Activated CD4-positive, alpha-beta T cell treated with anti-CD3 and anti-CD28 coated beads, Interleukin-2, amount 10 ng/mL, durations not matched to agents 24 days and 14 days (primary cell): Measurements from ENCODE around the gene BCL6. TPM values are rescaled to one million over a fixed set of nuclear protein-coding genes. Genes with fewer than 3 reads are reported as not detected.

Experiments
- DNase-seq: peaks from one replicate; pipeline ENCODE4 v3.0.0; 2022
- H3K27ac Mint-ChIP-seq: one replicate; pipeline ENCODE4 v1.8.0; 2022; ENCODE audit warnings: mild to moderate bottlenecking, mixed read lengths
- H3K27me3 Mint-ChIP-seq: one replicate; pipeline ENCODE4 v1.8.0; 2022; ENCODE audit warnings: mixed read lengths
- H3K36me3 Mint-ChIP-seq: one replicate; pipeline ENCODE4 v1.8.0; 2022; ENCODE audit warnings: low read depth, mild to moderate bottlenecking, mixed read lengths
- H3K4me1 Mint-ChIP-seq: one replicate; pipeline ENCODE4 v1.8.0; 2021; ENCODE audit warnings: mixed read lengths
- H3K4me3 Mint-ChIP-seq: one replicate; pipeline ENCODE4 v1.8.0; 2022; ENCODE audit warnings: mild to moderate bottlenecking, moderate library complexity, mixed read lengths
- H3K9me3 Mint-ChIP-seq: one replicate; pipeline ENCODE4 v1.8.0; 2021; ENCODE audit warnings: mixed read lengths
- intact Hi-C: fragments of 100-400 bp; cut with micrococcal nuclease; formaldehyde crosslinking; loops from one replicate; pipeline ENCODE4 v1.15.1; 2023
- total RNA-seq: library from RNA; stranded (reverse); gene quantifications from 2 replicates; pipeline ENCODE4 v1.2.3, GENCODE V29; 2022

The BCL6 gene
- total RNA-seq, 1 donor from 2014 or later, result 41.7 TPM

GRCh38 chr3:187739561-187740332 lies 5.5 kb downstream of the BCL6 start:
- Mint-ChIP-seq H3K36me3 (peaks cover 26% of the 10 kb centered on the region), H3K4me1 (peaks cover 48% of the 10 kb centered on the region), H3K27ac (peak overlapping the region; percentile 99)

GRCh38 chr3:187739094-187739560 lies 6.1 kb downstream of the BCL6 start:
- Mint-ChIP-seq H3K4me3 (peak overlapping the region; percentile 98), H3K27me3 (no peaks in the 10 kb centered on the region), H3K27ac (peak overlapping the region; percentile 99), H3K4me1 (peaks cover 51% of the 10 kb centered on the region), H3K9me3 (no peaks in the 10 kb centered on the region), H3K36me3 (peaks cover 25% of the 10 kb centered on the region)
- DNase-seq, result peak; percentile 82
- intact Hi-C loops, result loop anchor here (1.0 to 2.0 kb wide), 3 partner anchors 846 to 1409 kb away; no protein-coding TSS in a partner anchor

More at GRCh38 chr3:187739561-187740332, 5.5 kb downstream of the BCL6 start:
- no peaks in the 10 kb centered on the region for H3K27me3 Mint-ChIP-seq
- H3K9me3 Mint-ChIP-seq, result no peaks in the 10 kb centered on the region
- DNase-seq, result peak; percentile 95
- peak overlapping the region; percentile 98 for H3K4me3 Mint-ChIP-seq
- intact Hi-C loops, result loop anchor here (1.0 to 10.0 kb wide), 6 partner anchors 845 to 1585 kb away; no protein-coding TSS in a partner anchor

- DNase-seq, result peak; percentile 92
- H3K9me3 Mint-ChIP-seq, result no peaks in the 10 kb centered on the region
- peaks cover 24% of the 10 kb centered on the region for H3K36me3 Mint-ChIP-seq
- intact Hi-C loops, result loop anchor here (1.0 to 2.0 kb wide), 6 partner anchors 846 to 1410 kb away; no protein-coding TSS in a partner anchor
- peak overlapping the region; percentile 98 for H3K4me3 Mint-ChIP-seq
- H3K4me1 Mint-ChIP-seq, result peaks cover 51% of the 10 kb centered on the region
- H3K27ac Mint-ChIP-seq, result peak overlapping the region; percentile 99
- H3K27me3 Mint-ChIP-seq, result no peaks in the 10 kb centered on the region
These were observed 6.8 kb downstream of the BCL6 start for GRCh38 chr3:187738331-187739093.

GRCh38 chr3:187738071-187738330 lies 7.3 kb downstream of the BCL6 start:
- H3K4me1 Mint-ChIP-seq, result peaks cover 51% of the 10 kb centered on the region
- intact Hi-C loops, result loop anchor here (1.0 to 2.0 kb wide), 4 partner anchors 847 to 1406 kb away; no protein-coding TSS in a partner anchor
- no peaks in the 10 kb centered on the region for H3K9me3 Mint-ChIP-seq
- peak overlapping the region; percentile 98 for H3K4me3 Mint-ChIP-seq
- H3K27ac Mint-ChIP-seq, result peak overlapping the region; percentile 99
- DNase-seq, result no peak
- H3K27me3 Mint-ChIP-seq, result no peaks in the 10 kb centered on the region
- H3K36me3 Mint-ChIP-seq, result peaks cover 29% of the 10 kb centered on the region

DNA sequence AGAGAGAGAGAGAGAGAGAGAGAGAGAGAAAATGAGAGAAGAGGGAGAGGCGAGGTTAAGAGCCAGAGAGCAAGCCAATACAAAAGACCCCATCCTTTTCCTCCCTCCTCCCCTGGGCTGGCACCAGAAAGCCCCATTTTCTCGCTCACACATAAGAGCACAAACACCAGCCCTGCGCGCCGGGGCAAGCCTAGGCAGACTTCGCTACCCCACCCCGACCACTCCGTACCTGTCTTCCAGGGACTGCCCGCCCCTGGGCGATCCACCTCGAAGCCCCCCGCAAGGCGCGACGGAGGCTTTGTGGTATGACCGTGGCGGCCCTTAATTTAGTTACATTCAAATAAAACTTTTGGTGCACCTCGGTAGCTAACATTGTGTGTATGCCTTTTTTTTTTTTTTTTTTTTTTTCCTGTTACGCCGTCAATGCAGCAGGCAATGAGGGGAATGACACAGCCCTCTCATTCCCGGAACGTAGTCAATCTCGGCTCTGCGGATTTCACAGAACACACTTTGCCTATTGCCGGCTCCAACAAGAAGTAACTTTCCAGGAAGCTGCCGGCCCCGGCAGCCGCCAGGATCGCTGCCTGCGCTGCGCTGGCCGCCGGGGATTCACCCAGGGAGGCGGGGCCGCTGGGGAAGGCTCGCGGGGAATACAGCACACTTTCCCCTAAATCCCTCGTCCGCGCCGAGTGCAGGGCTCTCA lies 7.7 kb downstream of the BCL6 start:
- Mint-ChIP-seq H3K4me3 (peak overlapping the region; percentile 98), H3K27ac (peak overlapping the region; percentile 99), H3K4me1 (peaks cover 51% of the 10 kb centered on the region), H3K9me3 (no peaks in the 10 kb centered on the region), H3K36me3 (peaks cover 32% of the 10 kb centered on the region), H3K27me3 (no peaks in the 10 kb centered on the region)
- DNase-seq, result peak; percentile 87
- intact Hi-C loops, result loop anchor here (1.0 to 2.0 kb wide), 4 partner anchors 847 to 1407 kb away; no protein-coding TSS in a partner anchor

GRCh38 chr3:187737006-187737367 lies 8.3 kb downstream of the BCL6 start:
- intact Hi-C loops, result no loop called here
- H3K27me3 Mint-ChIP-seq, result no peaks in the 10 kb centered on the region
- peak overlapping the region; percentile 98 for H3K4me3 Mint-ChIP-seq
- DNase-seq, result no peak
- no peaks in the 10 kb centered on the region for H3K9me3 Mint-ChIP-seq
- peaks cover 33% of the 10 kb centered on the region for H3K36me3 Mint-ChIP-seq
- peaks cover 49% of the 10 kb centered on the region for H3K4me1 Mint-ChIP-seq
- H3K27ac Mint-ChIP-seq, result peak overlapping the region; percentile 68

DNA sequence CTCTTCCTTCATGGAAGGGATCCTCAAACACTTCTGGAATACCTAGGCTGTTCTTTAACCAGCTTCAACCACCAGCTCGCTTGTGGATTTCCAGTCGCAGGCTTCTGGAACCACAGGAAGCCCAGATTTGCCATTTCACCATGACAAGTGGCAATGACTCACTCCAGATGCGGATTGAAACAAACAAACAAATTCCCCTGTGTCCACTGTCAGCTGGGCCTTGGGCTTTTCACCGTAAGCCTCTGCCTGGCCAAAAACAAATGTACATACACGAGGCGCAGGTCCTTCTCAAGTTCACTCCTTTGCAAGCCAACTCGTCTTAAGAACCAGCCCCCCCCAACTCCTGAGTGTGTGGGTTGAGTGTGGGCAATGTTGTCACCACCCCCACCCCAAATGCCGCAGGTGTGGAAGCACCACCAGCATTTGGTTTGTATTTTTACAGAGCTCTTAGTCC lies 8.8 kb downstream of the BCL6 start:
- peak; percentile 64 for DNase-seq
- peaks cover 45% of the 10 kb centered on the region for H3K4me1 Mint-ChIP-seq
- H3K27ac Mint-ChIP-seq, result peak overlapping the region; percentile 66
- H3K36me3 Mint-ChIP-seq, result peaks cover 38% of the 10 kb centered on the region
- no peaks in the 10 kb centered on the region for H3K27me3 Mint-ChIP-seq
- intact Hi-C loops, result no loop called here
- peak overlapping the region; percentile 98 for H3K4me3 Mint-ChIP-seq
- no peaks in the 10 kb centered on the region for H3K9me3 Mint-ChIP-seq

GRCh38 chr3:187735837-187736236 lies 9.4 kb downstream of the BCL6 start:
- no peak overlapping the region for H3K4me3 Mint-ChIP-seq
- intact Hi-C loops, result no loop called here

GRCh38 chr3:187735383-187735782 lies 9.9 kb downstream of the BCL6 start:
- intact Hi-C loops, result no loop called here
- Mint-ChIP-seq H3K4me3 (no peak overlapping the region), H3K9me3 (no peaks in the 10 kb centered on the region), H3K27me3 (no peaks in the 10 kb centered on the region), H3K4me1 (peaks cover 37% of the 10 kb centered on the region), H3K36me3 (peaks cover 48% of the 10 kb centered on the region), H3K27ac (no peak overlapping the region)
- DNase-seq, result no peak

More at GRCh38 chr3:187735837-187736236, 9.4 kb downstream of the BCL6 start:
- H3K9me3 Mint-ChIP-seq, result no peaks in the 10 kb centered on the region
- peaks cover 44% of the 10 kb centered on the region for H3K36me3 Mint-ChIP-seq
- H3K4me1 Mint-ChIP-seq, result peaks cover 42% of the 10 kb centered on the region
- H3K27me3 Mint-ChIP-seq, result no peaks in the 10 kb centered on the region
- DNase-seq, result no peak
- H3K27ac Mint-ChIP-seq, result no peak overlapping the region

DNA sequence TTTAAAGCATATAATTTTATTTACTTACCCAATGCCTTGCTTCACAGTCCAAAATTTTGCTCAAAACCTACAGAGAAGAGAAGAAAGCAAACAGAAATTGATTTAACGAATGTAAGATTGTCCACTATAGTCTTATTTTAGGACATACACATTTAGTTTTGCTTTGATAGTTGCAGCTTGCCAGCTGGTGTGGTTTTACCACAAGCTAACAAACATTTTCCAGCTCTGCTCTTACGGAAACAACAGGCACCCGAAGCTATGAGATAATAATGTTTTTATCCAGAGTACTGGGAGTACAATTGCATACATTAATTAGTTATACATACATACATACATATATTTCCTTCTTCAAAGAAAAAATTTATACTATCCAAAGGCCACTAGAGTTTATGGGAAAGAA lies 10.4 kb downstream of the BCL6 start:
- Mint-ChIP-seq H3K9me3 (no peaks in the 10 kb centered on the region), H3K27ac (no peak overlapping the region), H3K4me1 (peaks cover 35% of the 10 kb centered on the region), H3K4me3 (no peak overlapping the region), H3K27me3 (no peaks in the 10 kb centered on the region), H3K36me3 (peaks cover 54% of the 10 kb centered on the region)
- no peak for DNase-seq
- intact Hi-C loops, result no loop called here

GRCh38 chr3:187733371-187733770 lies 11.9 kb downstream of the BCL6 start:
- no peak overlapping the region for H3K4me3 Mint-ChIP-seq
- peaks cover 68% of the 10 kb centered on the region for H3K36me3 Mint-ChIP-seq
- intact Hi-C loops, result no loop called here
- DNase-seq, result no peak
- peaks cover 25% of the 10 kb centered on the region for H3K4me1 Mint-ChIP-seq
- no peaks in the 10 kb centered on the region for H3K9me3 Mint-ChIP-seq
- H3K27me3 Mint-ChIP-seq, result no peaks in the 10 kb centered on the region
- H3K27ac Mint-ChIP-seq, result no peak overlapping the region

DNA sequence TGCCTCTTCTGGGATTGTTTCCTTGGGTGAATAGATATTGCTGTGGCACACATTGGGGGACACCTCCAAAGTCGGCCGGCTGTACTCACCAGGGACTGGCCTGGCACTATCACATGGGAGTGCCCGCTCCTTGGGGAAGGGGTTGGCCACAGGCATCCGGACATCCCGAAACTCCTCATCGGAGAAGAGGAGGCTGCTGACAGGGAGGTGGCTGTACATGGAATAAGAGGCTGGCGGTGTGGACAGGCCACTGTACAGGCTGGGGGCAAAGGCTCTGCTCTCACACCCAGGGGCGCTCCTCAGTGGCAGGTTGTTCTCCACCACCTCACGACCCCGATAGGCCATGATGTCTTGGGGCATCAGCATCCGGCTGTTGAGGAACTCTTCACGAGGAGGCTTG lies 15.7 kb downstream of the BCL6 start:
- no peaks in the 10 kb centered on the region for H3K9me3 Mint-ChIP-seq

DNA sequence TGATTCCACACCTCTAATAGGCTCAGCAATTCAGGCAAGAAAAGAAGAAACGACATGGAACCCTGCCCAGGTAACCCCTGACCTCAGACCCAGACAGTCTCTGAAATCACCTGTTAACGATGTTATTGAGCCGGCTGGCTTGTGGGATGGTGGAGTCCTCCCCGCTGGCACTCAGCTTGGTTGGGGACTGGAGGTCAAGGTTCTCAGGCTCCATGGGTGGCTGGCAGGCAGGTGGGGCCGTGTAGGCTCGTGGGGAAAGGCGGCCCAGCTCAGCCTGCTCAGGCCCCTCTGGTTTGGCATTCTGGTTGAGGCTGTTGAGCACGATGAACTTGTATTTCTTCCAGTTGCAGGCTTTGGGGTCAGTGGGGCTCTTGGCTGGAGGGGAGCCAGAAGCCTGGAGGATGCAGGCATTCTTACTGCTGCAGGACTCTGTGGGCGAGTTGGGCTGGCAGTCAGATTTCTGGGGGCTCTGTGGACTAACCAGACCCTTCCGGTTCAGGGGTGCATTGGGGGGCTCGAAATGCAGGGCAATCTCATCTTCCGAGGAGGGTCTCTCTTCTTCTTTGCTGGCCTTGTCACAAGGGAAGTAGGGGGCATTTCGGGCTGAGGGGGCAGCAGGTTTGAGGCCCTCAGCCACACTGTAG lies 16.2 kb downstream of the BCL6 start:
- Mint-ChIP-seq H3K4me1 (peaks cover 1% of the 10 kb centered on the region), H3K36me3 (peaks cover 90% of the 10 kb centered on the region), H3K4me3 (no peak overlapping the region), H3K27me3 (no peaks in the 10 kb centered on the region), H3K9me3 (no peaks in the 10 kb centered on the region), H3K27ac (no peak overlapping the region)
- intact Hi-C loops, result no loop called here
- no peak for DNase-seq

More for the DNA sequence above, 15.7 kb downstream of the BCL6 start:
- Mint-ChIP-seq H3K27ac (no peak overlapping the region), H3K27me3 (no peaks in the 10 kb centered on the region), H3K4me3 (no peak overlapping the region), H3K36me3 (peaks cover 89% of the 10 kb centered on the region), H3K4me1 (peaks cover 4% of the 10 kb centered on the region)
- intact Hi-C loops, result no loop called here
- no peak for DNase-seq
